NCI-H510A (cell line): Measurements from ENCODE around the gene OR5B21.

Source experiments
- DNase-seq: peaks from one replicate; lab custom pipeline; 2025; lab: John Stamatoyannopoulos, UW

The OR5B21 gene

DNA sequence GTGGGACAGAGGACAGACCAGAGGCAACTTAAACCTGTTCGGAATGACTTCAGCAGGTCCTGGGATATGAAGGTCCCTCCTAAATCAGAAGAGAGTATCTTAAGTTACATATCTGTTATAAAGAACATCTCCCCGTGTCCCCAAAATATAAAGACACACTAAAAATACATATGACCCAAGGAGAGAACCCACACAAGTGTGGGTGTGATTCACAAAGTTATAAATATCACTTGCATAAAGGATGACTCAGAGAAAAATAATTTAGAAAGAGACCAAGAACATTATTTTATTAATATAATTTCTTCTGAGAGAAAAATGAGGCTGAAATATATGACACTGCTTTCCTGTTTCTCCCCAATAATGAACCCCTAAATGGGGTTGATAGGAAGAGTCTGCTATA lies 14.2 kb downstream of the OR5B21 start:
- no peak for DNase-seq

DNA sequence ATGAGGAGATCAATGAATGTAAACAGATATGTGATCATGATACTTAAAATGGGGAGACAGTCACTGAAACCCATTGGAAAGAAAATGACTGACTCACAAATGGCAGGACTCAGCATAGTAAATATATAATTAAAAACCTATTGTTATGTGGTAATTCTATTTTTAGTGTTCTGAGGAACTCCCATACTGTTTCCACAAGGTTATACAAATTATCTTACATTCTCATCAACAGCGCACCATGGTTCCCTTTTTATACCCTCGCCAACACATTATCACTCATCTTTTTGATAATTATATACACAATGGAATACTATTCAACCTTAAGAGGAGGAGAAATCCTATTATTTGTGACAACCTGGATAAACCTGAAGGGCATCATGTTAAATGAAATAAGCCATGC lies 17.1 kb downstream of the OR5B21 start:
- DNase-seq: no peak

DNA sequence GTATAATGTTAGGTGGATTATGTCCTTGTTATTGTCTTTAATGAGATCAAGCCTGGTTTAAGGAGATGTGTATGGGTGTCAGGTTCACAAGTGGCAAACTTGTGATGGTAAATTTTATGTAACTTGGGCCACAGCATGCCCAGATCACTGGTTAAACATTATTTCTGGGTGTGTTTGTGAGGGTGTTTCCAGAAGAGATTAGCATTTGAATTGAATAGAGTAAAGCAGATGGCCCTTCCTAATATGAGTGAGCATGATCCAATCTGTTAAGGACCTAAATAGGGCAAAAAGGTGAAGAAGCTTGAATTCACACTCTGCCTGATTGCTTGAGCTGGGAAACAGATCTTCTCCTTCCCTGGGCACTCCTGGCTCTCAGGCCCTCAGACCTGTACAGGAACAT lies 20.7 kb downstream of the OR5B21 start:
- DNase-seq: no peak

DNA sequence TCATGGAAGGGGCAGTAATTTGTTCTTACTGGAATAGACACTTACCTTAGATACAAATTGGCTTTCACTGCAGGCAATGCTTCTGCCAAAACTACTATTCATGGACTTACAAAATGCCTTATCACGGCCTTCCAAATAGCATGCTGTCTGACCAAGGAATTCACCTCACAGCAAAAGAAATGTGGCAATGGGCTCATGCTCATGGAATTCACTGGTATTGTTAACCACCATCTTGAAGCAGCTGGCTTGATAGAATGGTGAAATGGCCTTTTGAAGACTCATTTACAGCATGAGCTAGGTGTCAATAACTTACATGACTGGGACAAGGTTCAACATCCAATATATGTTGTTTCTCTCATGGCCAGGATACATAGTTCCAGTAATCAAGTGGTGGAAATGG lies 21.9 kb downstream of the OR5B21 start:
- DNase-seq: no peak

DNA sequence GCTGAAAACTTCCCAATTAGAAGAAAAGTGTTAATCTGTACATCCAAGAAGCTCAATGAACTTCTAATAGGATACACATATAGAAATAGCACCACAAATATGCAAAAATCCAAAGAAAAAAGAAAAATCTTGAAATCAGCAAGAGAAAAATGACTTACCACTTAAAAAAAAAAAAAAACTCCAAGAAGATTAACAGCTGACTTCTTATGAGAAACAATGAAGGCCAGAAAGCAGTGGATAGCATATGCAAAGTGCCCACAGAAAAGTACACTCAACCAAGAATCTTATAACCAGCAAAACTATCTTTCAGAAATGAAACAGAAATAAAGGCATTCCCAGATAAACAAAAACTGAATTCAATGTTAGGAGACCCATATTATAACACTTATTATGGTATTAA lies 36.0 kb downstream of the OR5B21 start:
- no peak for DNase-seq

DNA sequence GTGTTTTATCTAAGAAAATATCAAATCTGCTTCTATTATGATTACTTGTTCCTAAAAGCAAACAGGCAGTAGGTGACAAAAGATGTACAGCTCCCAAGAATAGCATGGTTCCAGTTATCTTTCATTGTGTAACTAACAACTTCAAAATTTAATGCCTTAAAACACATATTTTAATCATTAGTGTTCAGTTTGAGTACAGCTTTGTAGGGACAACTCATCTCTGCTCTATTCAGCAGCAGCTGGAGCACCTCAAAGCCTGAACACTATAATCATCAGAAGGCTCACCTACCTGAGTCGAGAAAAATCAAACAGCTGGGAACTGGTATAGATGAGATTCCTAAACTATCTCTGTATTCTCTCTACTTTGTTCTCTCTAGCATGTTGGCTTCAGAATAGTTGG lies 41.6 kb downstream of the OR5B21 start:
- DNase-seq: no peak

DNA sequence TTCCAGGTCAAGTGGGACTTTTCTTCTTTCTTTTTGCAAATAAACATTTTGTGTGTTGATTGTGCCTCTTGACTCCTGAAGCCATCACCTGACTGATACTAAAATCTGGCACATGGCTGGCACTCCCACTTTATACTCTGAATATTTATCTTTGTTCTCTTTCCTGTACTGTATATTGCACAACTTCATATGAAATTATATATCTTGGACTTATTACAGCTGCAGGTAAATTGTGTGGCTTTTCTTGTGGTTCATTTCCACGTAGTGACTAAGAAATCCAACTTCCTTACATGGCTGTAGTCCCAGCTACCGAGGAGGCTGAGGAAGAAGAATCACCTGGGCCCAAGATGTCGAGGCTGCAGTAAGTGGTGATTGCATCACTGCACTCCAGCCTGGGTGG lies 42.2 kb downstream of the OR5B21 start:
- no peak for DNase-seq
